Activated T-cell treated with anti-CD3 and anti-CD28 coated beads for 1 hour (primary cell): ENCODE results near the gene COL13A1.

ENCODE experiments used
- DNase-seq: peaks from one replicate; pipeline ENCODE4 v3.0.0-alpha.2; 2020; ENCODE audit warnings: low read depth

Gene COL13A1

GRCh38 chr10:69801434-69802315 lies at the start of gene COL13A1:
Gene COL13A1 (plus strand): TSS chr10:69801906. CDS start chr10:69802424, 518 bp downstream.
- no peak for DNase-seq

DNA sequence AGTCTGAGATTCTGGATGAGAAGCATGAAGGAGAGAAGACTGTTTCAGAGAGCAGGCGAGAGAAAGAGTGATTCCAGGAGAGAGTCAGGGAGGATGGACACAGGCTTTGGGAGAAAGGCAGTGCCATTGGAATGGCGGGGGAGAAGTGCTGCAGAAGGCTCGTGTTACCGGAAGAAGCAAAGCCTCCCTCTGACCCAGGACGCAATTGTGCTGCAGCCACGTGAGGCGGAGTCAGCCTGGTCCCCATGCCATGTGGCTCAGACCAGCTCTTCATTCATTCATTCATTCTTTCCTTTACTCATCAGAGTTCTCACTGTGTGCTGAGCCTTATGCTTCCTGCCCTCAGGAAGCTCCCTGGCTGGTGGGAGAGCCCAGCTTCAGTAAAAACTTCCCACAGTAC lies 49.2 kb upstream of the COL13A1 start:
- no peak for DNase-seq

DNA sequence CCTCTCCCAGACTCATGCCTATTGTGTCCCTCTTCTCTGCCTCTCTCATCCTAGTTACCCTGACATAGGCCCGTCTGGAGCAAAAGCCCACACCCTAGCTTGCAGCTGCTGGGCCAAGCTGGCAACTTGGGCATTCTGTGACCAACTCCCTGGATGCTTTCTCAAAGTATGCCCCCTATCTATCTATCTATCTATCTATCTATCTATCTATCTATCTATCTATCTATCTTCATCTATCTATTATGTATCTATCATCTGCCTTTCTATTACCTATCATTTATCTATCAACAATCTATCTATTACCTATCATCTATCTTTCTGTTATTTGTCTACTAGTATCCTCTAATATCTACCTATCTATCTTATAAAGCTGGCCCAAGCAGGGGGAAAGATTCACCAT lies 45.4 kb upstream of the COL13A1 start:
- no peak for DNase-seq

DNA sequence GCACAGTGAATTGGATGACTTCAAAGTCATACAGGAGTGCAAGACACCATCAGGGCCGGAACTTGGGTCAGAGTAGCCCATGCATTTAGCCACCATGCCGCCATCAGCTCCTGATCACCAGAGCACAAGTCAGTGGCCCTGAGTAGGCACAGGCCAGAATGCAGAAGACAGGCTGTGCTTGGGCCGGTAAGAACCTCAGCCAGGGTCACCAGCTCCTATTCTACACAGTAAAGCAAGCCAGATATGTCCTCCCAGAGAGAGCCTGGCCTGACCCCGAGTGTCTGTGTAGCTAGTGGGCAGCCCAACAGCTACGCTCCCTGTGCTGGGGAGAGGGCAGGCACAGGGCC lies 44.5 kb upstream of the COL13A1 start:
- no peak for DNase-seq

DNA sequence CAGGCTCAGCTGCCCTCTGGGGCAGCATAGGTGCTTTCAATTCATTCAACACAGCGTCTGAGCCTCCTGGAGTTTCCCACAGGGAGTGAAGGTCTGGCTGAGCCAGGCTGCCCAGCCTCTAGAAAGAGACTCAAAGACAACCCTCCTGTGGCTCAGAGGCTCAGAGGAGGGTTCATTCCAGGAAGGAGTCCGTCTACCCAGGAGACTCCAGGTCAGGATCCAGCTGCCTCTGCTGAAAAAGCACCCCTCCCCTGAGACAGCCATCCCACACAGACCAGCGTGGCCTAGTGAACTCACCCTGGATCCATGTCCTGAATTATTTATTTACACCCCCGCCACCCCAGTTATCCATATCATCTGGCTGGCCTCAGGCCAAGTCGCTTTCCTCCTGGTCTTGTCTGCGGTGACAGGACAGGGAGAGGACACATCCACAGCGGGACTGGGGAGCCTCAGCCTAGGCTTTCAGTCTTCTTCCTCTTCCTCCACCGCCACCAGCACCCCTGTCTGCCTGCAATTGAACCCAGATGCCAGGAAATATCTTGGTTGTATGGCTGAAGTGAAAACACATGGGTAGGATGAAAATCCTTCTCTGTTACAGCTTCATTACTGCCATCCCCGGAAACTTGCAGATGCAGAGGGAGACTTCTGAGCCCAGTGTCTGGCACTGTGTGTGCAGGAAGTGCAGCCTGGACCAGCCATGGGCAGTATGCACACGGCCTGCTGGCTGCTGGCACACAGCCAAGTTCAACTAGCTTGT lies 44.0 kb upstream of the COL13A1 start:
- no peak for DNase-seq

GRCh38 chr10:69758310-69758728 lies 43.4 kb upstream of the COL13A1 start:
- no peak for DNase-seq

DNA sequence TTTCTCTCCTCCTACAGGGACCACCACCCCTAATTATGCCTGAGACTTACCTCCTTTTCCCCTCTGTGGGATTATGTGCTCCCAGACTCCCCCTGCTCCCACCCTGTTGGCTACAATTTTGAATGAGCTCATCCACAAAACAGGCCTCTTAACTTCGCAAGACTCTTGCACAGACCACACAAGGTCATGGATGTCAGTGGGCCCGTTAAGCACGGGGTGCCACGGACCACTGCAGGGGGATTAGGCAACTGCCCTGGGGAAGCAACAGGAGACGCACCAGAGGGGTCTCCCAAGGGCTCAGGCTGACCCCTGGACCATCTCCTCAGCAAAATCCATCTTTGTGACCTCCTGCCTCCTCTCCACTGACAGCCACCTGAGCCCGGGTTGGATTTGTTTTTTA lies 42.1 kb upstream of the COL13A1 start:
- DNase-seq = no peak

- no peak for DNase-seq
Measured at GRCh38 chr10:69760072-69760471, 41.6 kb upstream of the COL13A1 start.

- no peak for DNase-seq
Measured at GRCh38 chr10:69761320-69761719, 40.4 kb upstream of the COL13A1 start.

GRCh38 chr10:69766161-69766910 lies 35.4 kb upstream of the COL13A1 start:
- no peak for DNase-seq

DNA sequence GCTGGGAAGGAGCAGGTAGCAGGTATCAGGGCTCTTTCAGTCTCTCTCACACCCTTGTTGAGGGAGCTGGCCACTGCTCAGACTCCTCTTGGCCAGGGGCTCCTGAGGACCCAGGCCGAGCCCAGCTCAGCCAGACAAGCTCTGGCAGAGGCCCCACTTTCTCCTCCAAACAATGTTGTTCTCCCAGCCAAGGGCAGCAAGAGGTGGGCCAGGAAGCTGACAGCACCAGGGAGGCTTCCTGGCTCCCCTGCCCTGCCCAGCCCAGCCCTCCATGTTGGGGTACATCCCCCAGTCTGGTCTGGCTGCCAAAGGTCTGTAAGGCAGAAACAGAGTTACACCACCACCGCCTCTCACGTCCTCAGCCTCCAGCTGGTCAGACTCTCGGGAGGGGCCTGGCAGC lies 33.9 kb upstream of the COL13A1 start:
- no peak for DNase-seq

DNA sequence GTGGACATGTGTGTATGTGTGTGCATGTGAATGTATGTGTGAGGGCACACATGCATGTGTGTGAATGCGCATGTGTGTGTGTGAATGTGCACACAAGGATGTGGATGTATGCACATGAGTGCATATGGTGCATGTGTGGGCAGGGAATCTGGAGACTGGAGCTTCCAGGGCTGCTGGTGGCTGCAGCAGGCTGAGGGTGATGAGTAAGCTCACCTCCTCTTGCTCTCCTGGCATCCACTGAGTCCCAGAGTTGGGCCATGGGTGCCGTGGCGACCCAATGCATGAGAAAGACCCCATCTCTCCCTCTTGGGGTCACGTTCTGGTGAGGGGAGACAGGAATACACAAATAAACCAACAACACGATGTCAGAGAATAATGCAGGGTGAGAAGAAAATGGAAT lies 33.3 kb upstream of the COL13A1 start:
- DNase-seq = no peak

DNA sequence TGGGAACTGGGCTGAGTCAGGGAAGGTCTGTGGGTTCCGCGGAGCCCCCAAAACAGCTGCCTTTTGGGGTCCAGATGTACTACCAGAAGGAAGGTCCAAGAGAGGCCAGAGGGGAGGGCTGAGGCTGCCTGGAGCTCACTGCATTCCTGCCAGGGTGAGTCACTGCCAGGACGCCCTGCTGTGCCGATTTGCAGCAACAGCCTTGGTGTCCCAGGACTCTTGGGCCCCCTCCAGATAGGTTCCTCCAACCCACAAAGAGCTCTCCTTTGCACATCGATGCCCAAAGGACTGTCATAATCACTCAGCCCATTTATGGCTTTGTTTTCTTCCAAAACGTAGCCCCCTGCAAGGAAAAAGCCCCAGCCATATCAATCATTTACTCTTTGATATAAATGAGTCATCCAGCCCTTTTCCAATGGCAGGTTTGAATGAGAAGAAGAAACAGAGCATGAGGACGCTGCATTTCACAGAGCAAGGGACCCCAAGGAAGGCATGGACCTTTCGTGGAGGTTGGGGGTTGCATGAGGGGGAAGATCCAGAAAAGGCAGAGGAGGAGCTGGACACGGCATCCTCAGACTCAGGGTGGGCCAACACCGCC lies 32.2 kb upstream of the COL13A1 start:
- DNase-seq = no peak

DNA sequence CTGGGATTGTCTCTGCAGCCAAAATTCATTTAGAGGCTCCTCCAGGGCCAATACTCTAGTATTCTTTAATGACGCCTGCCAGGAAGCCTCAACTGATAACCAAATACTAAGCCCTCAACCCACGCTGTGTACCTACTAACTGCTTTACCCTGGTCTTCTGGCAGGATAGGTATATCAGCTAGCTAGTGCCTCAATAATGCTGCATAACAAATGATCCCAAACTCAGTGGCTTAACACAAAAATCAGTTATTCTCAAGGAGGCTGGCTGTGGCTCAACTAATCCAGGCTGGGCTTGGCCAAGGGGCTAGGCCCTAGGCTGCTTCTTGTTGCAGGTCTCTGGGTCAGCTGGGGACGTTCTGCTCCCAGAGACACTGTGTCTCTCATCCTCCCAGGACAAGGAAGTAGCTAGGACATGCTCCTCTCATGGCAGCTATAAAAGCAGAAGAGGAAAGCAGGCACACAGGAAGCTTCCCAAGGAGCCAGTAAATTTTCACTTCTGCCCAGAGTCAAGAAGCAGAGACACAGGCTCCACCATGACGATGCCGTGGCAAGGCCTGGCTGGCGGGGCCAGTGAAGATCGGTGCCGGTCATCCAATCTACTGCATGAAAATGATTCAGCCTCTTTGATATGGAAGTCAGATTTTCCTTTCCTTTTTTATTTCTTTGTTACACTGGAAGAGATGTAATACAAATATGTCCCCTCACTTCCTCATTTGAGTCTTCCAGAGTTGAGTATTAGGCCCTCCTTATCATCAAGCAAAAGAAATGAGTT lies 28.6 kb upstream of the COL13A1 start:
- DNase-seq = no peak

DNA sequence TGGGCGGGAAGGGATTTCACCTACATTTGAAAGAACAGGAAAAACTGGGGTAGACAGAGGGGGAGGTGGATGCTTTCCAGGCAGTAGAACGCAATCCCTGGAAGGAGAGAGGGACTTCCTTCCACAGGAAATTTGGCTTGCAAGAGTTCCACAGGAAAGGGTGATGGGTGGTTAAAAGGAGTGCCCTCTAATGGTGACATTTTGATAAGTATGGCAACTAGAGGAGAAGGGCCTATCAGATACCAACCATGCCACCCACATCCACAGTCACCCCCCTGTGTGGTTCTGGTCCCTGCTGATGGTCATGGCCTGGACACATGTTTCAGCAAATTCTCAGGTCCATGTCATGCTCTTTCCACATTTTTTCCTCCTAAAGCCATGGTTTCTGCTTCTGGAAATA lies 27.1 kb upstream of the COL13A1 start:
- DNase-seq = no peak

- DNase-seq = no peak
Measured at GRCh38 chr10:69780077-69780476, 21.6 kb upstream of the COL13A1 start.

DNA sequence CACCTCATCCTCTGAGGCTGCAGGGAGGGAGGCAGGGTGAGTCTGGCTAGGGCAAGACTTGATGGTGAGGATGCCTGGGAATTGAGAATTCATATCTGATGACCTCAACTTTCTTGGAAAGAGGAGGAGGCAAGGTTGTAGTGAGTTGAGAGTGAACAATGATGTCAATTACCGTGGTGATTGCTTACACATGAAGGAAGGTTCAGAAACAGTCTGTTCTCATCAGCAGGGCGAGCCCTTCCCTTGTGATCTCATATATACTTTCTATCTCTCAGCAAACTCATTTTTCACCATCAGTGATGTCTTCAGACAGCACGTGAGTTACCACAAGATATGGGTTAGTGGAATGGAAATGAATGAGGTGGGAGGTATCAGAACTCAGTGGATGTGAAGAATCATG lies 20.1 kb upstream of the COL13A1 start:
- no peak for DNase-seq

DNA sequence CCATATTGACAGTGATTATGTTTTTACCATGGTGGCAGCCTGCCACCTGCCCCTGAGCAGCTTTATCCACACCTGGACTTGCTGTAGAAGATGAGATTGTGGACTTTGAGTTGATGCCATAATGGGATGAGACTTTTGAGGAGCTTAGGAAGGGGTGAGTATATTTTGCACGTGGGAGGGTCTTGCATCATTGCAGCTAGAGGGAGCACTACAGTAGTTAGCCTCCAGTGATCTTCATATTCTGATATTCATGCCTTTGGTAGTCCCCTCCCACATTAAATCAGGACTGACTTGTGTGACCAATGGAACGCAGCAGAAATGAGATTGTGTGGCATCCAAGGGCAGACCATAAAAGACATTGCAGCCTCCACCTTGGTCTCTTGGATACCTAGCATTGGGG lies 18.2 kb upstream of the COL13A1 start:
- DNase-seq = no peak

DNA sequence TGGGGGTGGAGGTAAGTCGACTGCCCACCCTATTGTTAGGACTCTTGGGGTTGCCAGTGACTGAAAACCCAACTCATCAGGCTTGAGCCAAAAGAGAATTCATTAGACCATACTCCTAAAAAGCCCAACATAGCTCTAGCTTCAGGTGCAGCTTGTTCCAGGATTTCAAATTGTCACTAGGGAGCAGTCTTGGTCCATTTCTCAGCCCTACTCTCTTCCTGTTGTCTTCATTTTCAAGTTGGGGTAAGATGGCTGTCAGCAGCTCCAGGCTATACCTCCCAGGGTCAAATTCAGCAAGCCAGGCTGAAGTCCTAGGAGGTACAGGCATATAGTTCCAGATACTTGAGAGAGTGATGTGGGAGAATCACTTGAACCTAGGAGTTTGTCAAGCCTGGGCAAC lies 14.9 kb upstream of the COL13A1 start:
- DNase-seq = no peak

GRCh38 chr10:69787681-69788080 lies 14.0 kb upstream of the COL13A1 start:
- DNase-seq = no peak

GRCh38 chr10:69789164-69789576 lies 12.5 kb upstream of the COL13A1 start:
- no peak for DNase-seq

- no peak for DNase-seq
Measured at GRCh38 chr10:69791812-69792211, 9.9 kb upstream of the COL13A1 start.
